ENCODE measurements around the gene C1QTNF9. TPM values are rescaled to one million over a fixed set of nuclear protein-coding genes. Genes with fewer than 3 reads are reported as not detected.

C1QTNF9 gene
- total RNA-seq, 1 experiment from 2014 or later = not detected

DNA sequence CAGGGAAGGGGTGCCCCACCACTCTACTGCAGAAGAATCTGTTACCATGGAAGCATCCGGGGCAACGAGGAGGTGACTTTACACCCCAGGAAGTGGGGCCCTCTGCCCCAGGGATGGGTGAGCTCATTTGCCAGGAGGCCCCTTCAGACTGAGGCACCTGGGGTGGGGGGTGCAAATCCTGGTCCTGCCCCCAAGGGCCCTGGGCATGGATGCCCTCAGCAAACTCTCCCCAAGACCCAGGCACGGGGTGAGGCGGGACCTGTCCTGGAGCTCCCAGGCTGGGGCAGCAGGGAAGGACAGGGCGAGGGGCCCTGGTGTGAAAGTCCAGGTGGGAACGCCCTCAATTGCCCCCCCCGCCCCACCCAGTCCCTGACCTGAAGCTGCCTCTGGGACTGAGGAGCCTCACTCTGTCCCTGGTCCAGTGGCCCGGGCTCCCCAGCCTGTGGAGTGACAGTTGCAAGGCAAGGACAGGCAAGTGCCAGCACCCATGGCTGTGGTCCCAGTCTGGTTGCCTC is 52.5 kb downstream of the C1QTNF9 start:
- no peaks in the 10 kb centered on the region for H3K79me2 ChIP-seq (ENCODE audit: insufficient read depth, low read length)
- intact Hi-C loops (cut with micrococcal nuclease) = no loop called here

DNA sequence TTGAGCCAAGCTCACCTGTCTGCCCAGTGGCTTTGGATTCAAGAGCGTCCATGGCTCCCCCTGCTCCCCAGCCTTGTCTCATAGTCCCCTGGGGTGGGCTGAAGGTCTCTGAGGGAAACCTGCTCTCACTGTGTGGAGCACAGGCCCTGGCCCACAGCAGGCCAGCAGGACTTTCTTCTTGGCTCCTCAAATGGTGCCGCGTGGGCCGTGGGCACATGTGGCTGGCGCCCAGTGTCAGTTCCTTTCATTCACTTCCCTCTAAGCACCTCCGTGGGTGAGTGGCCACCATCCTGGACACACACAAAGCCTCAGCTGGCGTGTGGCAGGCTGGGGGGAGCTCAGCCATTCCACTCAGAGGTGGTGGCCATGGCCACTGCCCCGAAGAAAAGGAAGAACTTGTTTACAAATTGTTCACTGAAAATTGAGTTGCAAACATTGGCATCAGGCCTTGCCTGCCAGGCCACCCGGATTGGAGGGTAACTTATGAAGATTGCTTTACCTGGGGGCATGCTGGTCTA is 53.1 kb downstream of the C1QTNF9 start:
- ChIA-PET CTCF (no interaction called here), RAD21 (ENCODE audit: low non-redundant PET in 1 of 2, low total read pairs in 2 of 2, uncharacterized antibody in 2 of 2, unreplicated experiment in 2 of 2) (no interaction called here), POLR2A (no interaction called here)
- H4K20me1 ChIP-seq (ENCODE audit: insufficient read depth) = no peaks in the 10 kb centered on the region
- H3K4me1 ChIP-seq (ENCODE audit: control insufficient read depth in 1 of 2, insufficient read depth in 2 of 2, low read length in 2 of 2) = no peaks in the 10 kb centered on the region
- no peaks in the 10 kb centered on the region for H3K9me2 ChIP-seq (ENCODE audit: insufficient read depth)
- DNase-seq (ENCODE audit: low read depth, low spot score) (no peak), ATAC-seq (no peak)
- no peak overlapping the region for H2AFZ ChIP-seq (ENCODE audit: low read depth, low read length, poor library complexity, severe bottlenecking)
- TF ChIP-seq, protein P1, sequence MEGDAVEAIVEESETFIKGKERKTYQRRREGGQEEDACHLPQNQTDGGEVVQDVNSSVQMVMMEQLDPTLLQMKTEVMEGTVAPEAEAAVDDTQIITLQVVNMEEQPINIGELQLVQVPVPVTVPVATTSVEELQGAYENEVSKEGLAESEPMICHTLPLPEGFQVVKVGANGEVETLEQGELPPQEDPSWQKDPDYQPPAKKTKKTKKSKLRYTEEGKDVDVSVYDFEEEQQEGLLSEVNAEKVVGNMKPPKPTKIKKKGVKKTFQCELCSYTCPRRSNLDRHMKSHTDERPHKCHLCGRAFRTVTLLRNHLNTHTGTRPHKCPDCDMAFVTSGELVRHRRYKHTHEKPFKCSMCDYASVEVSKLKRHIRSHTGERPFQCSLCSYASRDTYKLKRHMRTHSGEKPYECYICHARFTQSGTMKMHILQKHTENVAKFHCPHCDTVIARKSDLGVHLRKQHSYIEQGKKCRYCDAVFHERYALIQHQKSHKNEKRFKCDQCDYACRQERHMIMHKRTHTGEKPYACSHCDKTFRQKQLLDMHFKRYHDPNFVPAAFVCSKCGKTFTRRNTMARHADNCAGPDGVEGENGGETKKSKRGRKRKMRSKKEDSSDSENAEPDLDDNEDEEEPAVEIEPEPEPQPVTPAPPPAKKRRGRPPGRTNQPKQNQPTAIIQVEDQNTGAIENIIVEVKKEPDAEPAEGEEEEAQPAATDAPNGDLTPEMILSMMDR (IDR thresholded peaks at IDR 0.05 in 2 of 3, conservative IDR thresholded peaks at IDR 0.05 in 1 of 3; ENCODE audit: borderline replicate concordance in 1 of 3, insufficient read depth in 1 of 3, low read depth in 2 of 3, low read length in 2 of 3) = no peak
- no peak overlapping the region for H3K9ac ChIP-seq (ENCODE audit: low read length)
- intact Hi-C loops (cut with micrococcal nuclease) = no loop called here
- no TSS peak for BruUV-seq (replicated peaks)
- no peaks in the 10 kb centered on the region for H3K9me3 ChIP-seq (ENCODE audit: control insufficient read depth in 1 of 2, insufficient read depth in 1 of 2, low read depth in 1 of 2, low read length in 2 of 2)
- H3K79me2 ChIP-seq (ENCODE audit: insufficient read depth, low read length) = no peaks in the 10 kb centered on the region
- no peak overlapping the region for H3K27ac ChIP-seq (ENCODE audit: low read depth, low read length)
- no peaks in the 10 kb centered on the region for H3K27me3 ChIP-seq (ENCODE audit: insufficient read depth, low read length)
- no peak overlapping the region for H3K4me2 ChIP-seq (ENCODE audit: low read length)
- H3K4me3 ChIP-seq (replicated peaks in 1 of 2; ENCODE audit: low read depth in 1 of 2, low read length in 2 of 2) = no peak overlapping the region
- H3K36me3 ChIP-seq (ENCODE audit: control insufficient read depth in 1 of 2, insufficient read depth in 2 of 2, low read length in 2 of 2) = no peaks in the 10 kb centered on the region

More for the DNA sequence above, 52.5 kb downstream of the C1QTNF9 start:
- Histone ChIP-seq H3K9ac (ENCODE audit: low read length) (no peak overlapping the region), H2AFZ (ENCODE audit: low read depth, low read length, poor library complexity, severe bottlenecking) (no peak overlapping the region), H3K4me2 (ENCODE audit: low read length) (no peak overlapping the region), H3K4me3 (replicated peaks in 1 of 2; ENCODE audit: low read depth in 1 of 2, low read length in 2 of 2) (no peak overlapping the region), H3K27me3 (ENCODE audit: insufficient read depth, low read length) (no peaks in the 10 kb centered on the region), H4K20me1 (ENCODE audit: insufficient read depth) (no peaks in the 10 kb centered on the region), H3K27ac (ENCODE audit: low read depth, low read length) (no peak overlapping the region), H3K9me3 (ENCODE audit: control insufficient read depth in 1 of 2, insufficient read depth in 1 of 2, low read depth in 1 of 2, low read length in 2 of 2) (no peaks in the 10 kb centered on the region), H3K9me2 (ENCODE audit: insufficient read depth) (no peaks in the 10 kb centered on the region), H3K4me1 (ENCODE audit: control insufficient read depth in 1 of 2, insufficient read depth in 2 of 2, low read length in 2 of 2) (no peaks in the 10 kb centered on the region), H3K36me3 (ENCODE audit: control insufficient read depth in 1 of 2, insufficient read depth in 2 of 2, low read length in 2 of 2) (no peaks in the 10 kb centered on the region)
- CTCF ChIA-PET = no interaction called here
- RAD21 ChIA-PET (ENCODE audit: low non-redundant PET in 1 of 2, low total read pairs in 2 of 2, uncharacterized antibody in 2 of 2, unreplicated experiment in 2 of 2) = no interaction called here
- no peak for TF ChIP-seq EGR1 (IDR thresholded peaks at IDR 0.05; ENCODE audit: low read depth)
- no peak for TF ChIP-seq ZFX (IDR thresholded peaks at IDR 0.05)
- TF ChIP-seq YY1 (IDR thresholded peaks at IDR 0.05; ENCODE audit: extremely low read depth, insufficient replicate concordance, low read depth, low read length) = no peak
- BruUV-seq (replicated peaks) = no TSS peak
- DNase-seq (ENCODE audit: low read depth, low spot score) = no peak
- POLR2A ChIA-PET = no interaction called here
- no peak for ATAC-seq

Data from HCT116 (cell line).